ENCODE results near the gene TMEM121. TPM values are rescaled to one million over a fixed set of nuclear protein-coding genes. Genes with fewer than 3 reads are reported as not detected.

The TMEM121 gene
- total RNA-seq, 1 experiment from 2014 or later, result not detected

DNA sequence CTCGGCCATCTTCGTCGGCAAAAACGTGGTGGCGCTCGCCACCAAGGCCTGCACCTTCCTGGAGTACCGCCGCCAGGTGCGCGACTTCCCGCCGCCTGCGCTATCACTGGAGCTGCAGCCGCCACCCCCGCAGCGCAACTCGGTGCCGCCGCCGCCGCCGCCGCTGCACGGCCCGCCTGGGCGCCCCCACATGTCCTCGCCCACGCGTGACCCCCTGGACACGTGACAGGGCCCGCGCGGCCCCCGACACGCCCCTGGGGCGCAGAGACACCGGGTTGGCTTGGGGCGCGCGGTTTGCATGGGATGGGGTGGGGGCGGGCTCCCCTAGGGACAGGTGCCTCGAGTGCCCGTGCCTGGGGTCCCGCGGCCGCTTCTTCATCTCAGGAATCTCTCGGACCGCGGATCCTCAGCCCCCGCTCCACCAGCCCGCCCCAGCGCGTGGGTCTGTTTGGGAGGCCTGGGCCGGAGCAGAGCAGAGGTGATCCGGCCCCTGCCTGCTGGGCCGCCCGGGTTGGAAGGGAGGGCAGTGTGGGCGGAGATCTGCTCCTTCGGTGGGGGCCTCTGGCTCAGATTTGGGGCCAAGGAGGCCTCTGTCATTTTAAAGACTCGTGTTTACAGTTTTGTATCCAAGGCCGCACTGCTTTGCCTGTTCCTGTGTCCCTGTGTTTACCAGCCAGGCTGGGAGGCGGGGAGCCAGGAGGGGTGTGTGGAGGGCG lies 3.3 kb downstream of the TMEM121 start:
- peaks cover 12% of the 10 kb centered on the region for H3K4me1 ChIP-seq
- no peaks in the 10 kb centered on the region for H3K27me3 ChIP-seq (replicated peaks; ENCODE audit: control insufficient read depth, insufficient read depth, low read length)
- H3K36me3 ChIP-seq (ENCODE audit: control insufficient read depth, insufficient read depth, low read length), result no peaks in the 10 kb centered on the region
- ChIA-PET CTCF (no interaction called here), POLR2A (no interaction called here)
- Mint-ChIP-seq H3K27ac (ENCODE audit: unreplicated experiment) (no peak overlapping the region), H3K9me3 (ENCODE audit: unreplicated experiment) (no peaks in the 10 kb centered on the region), H3K4me3 (ENCODE audit: unreplicated experiment) (no peak overlapping the region), H3K36me3 (ENCODE audit: insufficient read depth, unreplicated experiment) (peaks cover 5% of the 10 kb centered on the region), H3K4me1 (ENCODE audit: low read depth, unreplicated experiment) (no peaks in the 10 kb centered on the region), H3K27me3 (ENCODE audit: insufficient read depth, unreplicated experiment) (peaks cover 6% of the 10 kb centered on the region)
- no peaks in the 10 kb centered on the region for H3K9me3 ChIP-seq
- H3K4me3 ChIP-seq (ENCODE audit: low read depth, low read length), result no peak overlapping the region
- no peak for DNase-seq
- intact Hi-C loops (cut with micrococcal nuclease; ENCODE audit: unreplicated experiment), result loop anchor here (2.0 to 5.0 kb wide), 2 partner anchors 37 to 159 kb away; partner anchors contain the start of gene TEDC1
- BruUV-seq (replicated peaks), result no TSS peak
- TF ChIP-seq, protein P1, sequence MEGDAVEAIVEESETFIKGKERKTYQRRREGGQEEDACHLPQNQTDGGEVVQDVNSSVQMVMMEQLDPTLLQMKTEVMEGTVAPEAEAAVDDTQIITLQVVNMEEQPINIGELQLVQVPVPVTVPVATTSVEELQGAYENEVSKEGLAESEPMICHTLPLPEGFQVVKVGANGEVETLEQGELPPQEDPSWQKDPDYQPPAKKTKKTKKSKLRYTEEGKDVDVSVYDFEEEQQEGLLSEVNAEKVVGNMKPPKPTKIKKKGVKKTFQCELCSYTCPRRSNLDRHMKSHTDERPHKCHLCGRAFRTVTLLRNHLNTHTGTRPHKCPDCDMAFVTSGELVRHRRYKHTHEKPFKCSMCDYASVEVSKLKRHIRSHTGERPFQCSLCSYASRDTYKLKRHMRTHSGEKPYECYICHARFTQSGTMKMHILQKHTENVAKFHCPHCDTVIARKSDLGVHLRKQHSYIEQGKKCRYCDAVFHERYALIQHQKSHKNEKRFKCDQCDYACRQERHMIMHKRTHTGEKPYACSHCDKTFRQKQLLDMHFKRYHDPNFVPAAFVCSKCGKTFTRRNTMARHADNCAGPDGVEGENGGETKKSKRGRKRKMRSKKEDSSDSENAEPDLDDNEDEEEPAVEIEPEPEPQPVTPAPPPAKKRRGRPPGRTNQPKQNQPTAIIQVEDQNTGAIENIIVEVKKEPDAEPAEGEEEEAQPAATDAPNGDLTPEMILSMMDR (IDR thresholded peaks at IDR 0.05; ENCODE audit: insufficient read depth in 1 of 2, low read depth in 1 of 2, low read length in 1 of 2, severe bottlenecking in 1 of 2, unreplicated experiment in 1 of 2), result no peak

DNA sequence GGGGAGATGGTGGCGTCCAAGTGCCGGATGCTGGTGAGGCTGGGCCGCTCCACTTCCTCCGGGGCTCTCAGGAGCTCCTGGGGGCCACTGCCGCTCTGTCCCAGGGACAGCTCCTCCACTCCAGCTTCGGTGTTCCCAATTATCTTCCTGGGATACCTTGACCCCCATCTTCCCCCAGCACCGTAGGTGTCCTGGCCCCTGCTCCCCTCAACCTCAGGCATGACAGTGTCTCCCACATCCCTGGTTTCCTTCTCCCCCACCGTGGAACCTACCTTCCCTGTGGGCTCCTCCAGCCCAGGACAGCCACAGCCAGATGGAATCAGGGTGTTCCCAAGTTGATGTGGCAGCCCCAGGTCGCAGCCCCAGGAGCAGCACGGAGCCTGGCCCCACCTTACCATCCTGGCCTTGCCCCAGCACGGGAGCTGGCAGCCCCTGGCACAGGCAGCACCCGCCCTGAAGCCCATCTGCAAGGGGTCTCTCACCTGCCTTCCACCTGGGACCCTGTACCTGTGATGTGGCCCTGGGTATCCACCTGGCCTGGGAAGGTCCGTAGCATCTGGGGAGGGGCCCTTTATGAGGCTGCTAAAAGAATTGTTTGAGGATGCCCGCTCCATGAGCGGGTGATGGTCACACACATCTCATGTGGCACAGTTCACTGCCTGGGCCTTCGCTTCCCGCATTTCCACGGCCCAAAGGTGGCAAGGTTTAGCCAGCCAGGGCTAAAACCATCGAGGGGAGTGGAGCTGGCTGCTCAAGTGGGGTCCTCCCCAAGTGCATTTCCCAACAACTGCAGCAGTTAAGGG lies 4.1 kb downstream of the TMEM121 start:
- intact Hi-C loops (cut with micrococcal nuclease; ENCODE audit: unreplicated experiment), result no loop called here
- no peaks in the 10 kb centered on the region for H3K9me3 ChIP-seq
- no peak overlapping the region for H3K4me3 Mint-ChIP-seq (ENCODE audit: unreplicated experiment)
- H3K36me3 ChIP-seq (ENCODE audit: control insufficient read depth, insufficient read depth, low read length), result no peaks in the 10 kb centered on the region
- H3K27me3 ChIP-seq (replicated peaks; ENCODE audit: control insufficient read depth, insufficient read depth, low read length), result no peaks in the 10 kb centered on the region
- BruUV-seq (replicated peaks), result no TSS peak
- H3K27ac Mint-ChIP-seq (ENCODE audit: unreplicated experiment), result no peak overlapping the region
- ChIA-PET POLR2A (no interaction called here), CTCF (no interaction called here)
- DNase-seq, result no peak
- H3K4me3 ChIP-seq (ENCODE audit: low read depth, low read length), result no peak overlapping the region
- peaks cover 6% of the 10 kb centered on the region for H3K27me3 Mint-ChIP-seq (ENCODE audit: insufficient read depth, unreplicated experiment)
- no peaks in the 10 kb centered on the region for H3K9me3 Mint-ChIP-seq (ENCODE audit: unreplicated experiment)
- peaks cover 4% of the 10 kb centered on the region for H3K36me3 Mint-ChIP-seq (ENCODE audit: insufficient read depth, unreplicated experiment)
- H3K4me1 Mint-ChIP-seq (ENCODE audit: low read depth, unreplicated experiment), result no peaks in the 10 kb centered on the region
- TF ChIP-seq, protein P1 (IDR thresholded peaks at IDR 0.05; ENCODE audit: insufficient read depth in 1 of 2, low read depth in 1 of 2, low read length in 1 of 2, severe bottlenecking in 1 of 2, unreplicated experiment in 1 of 2), result no peak
- H3K4me1 ChIP-seq, result peaks cover 12% of the 10 kb centered on the region

DNA sequence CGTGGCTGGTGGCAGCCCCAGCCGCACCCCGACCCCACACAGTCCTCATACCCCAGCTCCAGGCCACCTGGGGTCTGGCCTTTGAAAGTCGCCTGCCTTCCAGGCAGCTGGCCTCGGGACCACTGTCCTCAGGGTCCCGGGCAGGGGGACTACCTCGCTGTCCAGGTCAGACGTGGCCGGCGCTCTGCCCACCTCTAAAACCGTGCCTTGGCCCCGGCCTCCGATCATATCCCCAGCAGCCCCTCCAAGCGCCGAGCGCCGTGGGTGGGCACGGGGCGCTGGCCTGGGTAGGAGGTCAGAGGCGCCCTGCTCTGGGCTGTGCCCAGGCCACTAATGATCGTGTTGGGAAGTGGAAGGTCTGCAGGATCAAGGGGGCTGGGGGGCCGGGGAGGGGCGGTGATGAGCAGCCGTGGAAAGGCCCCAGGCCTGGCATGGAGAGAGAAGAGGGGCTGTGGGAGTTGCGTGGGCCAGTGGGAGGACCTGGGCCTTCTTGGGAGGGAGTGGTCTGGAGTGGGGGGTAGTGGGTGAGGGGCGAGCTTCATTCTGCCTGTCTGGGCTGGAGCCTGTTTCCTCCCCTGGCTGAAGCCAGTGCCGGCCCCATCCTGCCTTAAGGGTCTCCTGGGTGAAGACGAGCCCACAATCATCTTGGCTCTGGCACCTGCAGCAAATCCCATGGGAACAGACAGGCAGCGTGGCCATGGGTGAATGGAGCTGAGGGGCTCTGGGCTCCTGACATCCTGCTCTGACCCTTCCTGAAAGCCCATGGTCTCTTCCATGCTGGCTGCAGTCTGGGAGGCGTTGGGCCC lies 4.9 kb downstream of the TMEM121 start:
- BruUV-seq (replicated peaks), result no TSS peak
- no peaks in the 10 kb centered on the region for H3K36me3 ChIP-seq (ENCODE audit: control insufficient read depth, insufficient read depth, low read length)
- TF ChIP-seq, protein P1 (IDR thresholded peaks at IDR 0.05; ENCODE audit: insufficient read depth in 1 of 2, low read depth in 1 of 2, low read length in 1 of 2, severe bottlenecking in 1 of 2, unreplicated experiment in 1 of 2), result no peak
- intact Hi-C loops (cut with micrococcal nuclease; ENCODE audit: unreplicated experiment), result no loop called here
- DNase-seq, result no peak
- H3K4me3 ChIP-seq (ENCODE audit: low read depth, low read length), result no peak overlapping the region
- H3K27me3 ChIP-seq (replicated peaks; ENCODE audit: control insufficient read depth, insufficient read depth, low read length), result no peaks in the 10 kb centered on the region
- ChIA-PET CTCF (interaction anchor here (0.5 to 1.1 kb wide), 2 partner anchors 50 to 51 kb away, joined by 4 to 5 read pairs; no protein-coding TSS in a partner anchor), POLR2A (no interaction called here)
- no peaks in the 10 kb centered on the region for H3K4me1 Mint-ChIP-seq (ENCODE audit: low read depth, unreplicated experiment)
- no peaks in the 10 kb centered on the region for H3K36me3 Mint-ChIP-seq (ENCODE audit: insufficient read depth, unreplicated experiment)
- H3K4me3 Mint-ChIP-seq (ENCODE audit: unreplicated experiment), result no peak overlapping the region
- H3K4me1 ChIP-seq, result peaks cover 8% of the 10 kb centered on the region; the same call in 1 of the 2 replicates
- peaks cover 3% of the 10 kb centered on the region for H3K27me3 Mint-ChIP-seq (ENCODE audit: insufficient read depth, unreplicated experiment)
- no peak overlapping the region for H3K27ac Mint-ChIP-seq (ENCODE audit: unreplicated experiment)
- H3K9me3 Mint-ChIP-seq (ENCODE audit: unreplicated experiment), result no peaks in the 10 kb centered on the region
- H3K9me3 ChIP-seq, result no peaks in the 10 kb centered on the region
